Measurements from ENCODE around the gene KRT4.
A peak's percentile ranks its signal among the peaks of the same experiment; 100 is the strongest.
"Not testable (repeated sequence)": the region's sequence is repeated elsewhere in the genome, so short reads cannot be mapped to it uniquely, and the experiment has no call there.

Gene KRT4

GRCh38 chr12:52807544-52808470 lies 6.1 kb downstream of the KRT4 start:
- DNase-seq, result no peak

- no peak for DNase-seq
Measured at GRCh38 chr12:52806821-52807543, 6.9 kb downstream of the KRT4 start.

- no peak for DNase-seq
Measured at GRCh38 chr12:52806169-52806811, 7.6 kb downstream of the KRT4 start.

GRCh38 chr12:52805739-52806138 lies 8.2 kb downstream of the KRT4 start:
- no peak for DNase-seq

- no peak for DNase-seq
Measured at GRCh38 chr12:52805000-52805399, 8.9 kb downstream of the KRT4 start.

- no peak for DNase-seq
Measured at GRCh38 chr12:52802442-52802841, 11.5 kb downstream of the KRT4 start.

GRCh38 chr12:52801773-52802172 lies 12.1 kb downstream of the KRT4 start:
- no peak for DNase-seq

GRCh38 chr12:52800259-52800917 lies 13.5 kb downstream of the KRT4 start:
- no peak for DNase-seq

- DNase-seq, result no peak
Measured at GRCh38 chr12:52799505-52800211, 14.3 kb downstream of the KRT4 start.

- DNase-seq, result no peak
Measured at GRCh38 chr12:52798671-52799504, 15.0 kb downstream of the KRT4 start.

- DNase-seq, result peak; percentile 13
Measured at GRCh38 chr12:52798003-52798670, 15.8 kb downstream of the KRT4 start.

- DNase-seq, result no peak
Measured at GRCh38 chr12:52797529-52797894, 16.4 kb downstream of the KRT4 start.

- DNase-seq, result peak; percentile 86
Measured at GRCh38 chr12:52796839-52797528, 16.9 kb downstream of the KRT4 start.

GRCh38 chr12:52796429-52796794 lies 17.5 kb downstream of the KRT4 start:
- no peak for DNase-seq

- no peak for DNase-seq
Measured at GRCh38 chr12:52795694-52796428, 18.1 kb downstream of the KRT4 start, which contains the start of gene KRT3. KRT3 (minus strand) TSS chr12:52796117; CDS start chr12:52796042, 75 bp downstream.

GRCh38 chr12:52795332-52795674 lies 18.6 kb downstream of the KRT4 start:
- not testable (repeated sequence) for DNase-seq

- DNase-seq, result no peak
Measured at GRCh38 chr12:52794479-52795331, 19.2 kb downstream of the KRT4 start.

GRCh38 chr12:52792185-52793029 lies 21.5 kb downstream of the KRT4 start:
- no peak for DNase-seq
